Panc1 (cell line): ENCODE data around the gene TFB1M. TPM values are rescaled to one million over a fixed set of nuclear protein-coding genes. Genes with fewer than 3 reads are reported as not detected.

ENCODE experiments used
- ATAC-seq: fragments of 200-7000 bp; cut with Tn5 transposase; 2 replicates; pipeline ENCODE4 v1.9.1; 2020; ENCODE audit warnings: mild to moderate bottlenecking, moderate library complexity
- BruUV-seq: library from RNA; stranded (reverse); fragments of 400-500 nt; replicated peaks from 2 replicates; lab custom pipeline; 2021; lab: Mats Ljungman, UMichigan
- CTCF ChIA-PET: fragments of 300-600 bp; sonication (Branson Sonifier 250); formaldehyde crosslinking; loops from one replicate; lab custom pipeline; 2022; ENCODE audit warnings: antibody characterized with exemption; lab: Charles Lee
- POLR2A ChIA-PET: fragments of 300-600 bp; sonication (Branson Sonifier 250); formaldehyde crosslinking; loops from one replicate; lab custom pipeline; 2022; ENCODE audit warnings: antibody characterized with exemption; lab: Charles Lee
- DNase-seq: peaks from one replicate; pipeline ENCODE4 v3.0.0-alpha.2; 2010; ENCODE audit warnings: low read depth, low spot score
- H3K27ac ChIP-seq: 2 replicates; pipeline ENCODE4 v1.5.1; 2011; ENCODE audit warnings: mild to moderate bottlenecking, low read length, inconsistent platforms
- H3K27me3 ChIP-seq: fragments of 200-500 bp; sonication (Bioruptor generic); 2 replicates; pipeline ENCODE4 v1.6.0; 2014; ENCODE audit warnings: low read length, inconsistent platforms; ENCODE audit not compliant: control insufficient read depth, insufficient read depth
- H3K36me3 ChIP-seq: fragments of 200-500 bp; sonication (Bioruptor generic); 2 replicates; pipeline ENCODE4 v1.5.1; 2014; ENCODE audit warnings: inconsistent platforms, mild to moderate bottlenecking, low read length, moderate library complexity; ENCODE audit not compliant: control insufficient read depth, insufficient read depth
- H3K4me1 ChIP-seq: 2 replicates; pipeline ENCODE4 v1.5.1; 2011; ENCODE audit warnings: inconsistent platforms, mild to moderate bottlenecking, low read length, moderate library complexity; ENCODE audit not compliant: control insufficient read depth, insufficient read depth
- H3K4me3 ChIP-seq, 2 experiments: 2 replicates each; pipeline ENCODE4 v1.5.1; 2011 to 2012; ENCODE audit warnings: low read depth in 2 of 2, low read length in 2 of 2, mild to moderate bottlenecking in 2 of 2, inconsistent platforms in 1 of 2, moderate library complexity in 1 of 2
- H3K9me3 ChIP-seq: fragments of 200-500 bp; sonication (Bioruptor generic); 2 replicates; pipeline ENCODE4 v1.5.1; 2014; ENCODE audit warnings: low read depth, mild to moderate bottlenecking, inconsistent platforms, low read length, moderate library complexity; ENCODE audit not compliant: control insufficient read depth, insufficient read depth
- CTCF ChIP-seq: fragments of 450-650 bp; IDR thresholded peaks from 2 replicates; pipeline ENCODE4 v1.5.1; 2017; ENCODE audit warnings: mild to moderate bottlenecking
- POLR2AphosphoS5 ChIP-seq: IDR thresholded peaks from 2 replicates; pipeline ENCODE4 v1.6.1; 2012; ENCODE audit warnings: mild to moderate bottlenecking, low read depth, low read length, moderate library complexity
- REST ChIP-seq, 2 experiments: IDR thresholded peaks; 2 replicates each; pipeline ENCODE4 v1.6.1; 2011 to 2012; ENCODE audit warnings: low read depth in 2 of 2, control low read depth in 1 of 2, low read length in 1 of 2, mild to moderate bottlenecking in 1 of 2, moderate library complexity in 1 of 2; ENCODE audit not compliant: insufficient read depth in 1 of 2
- SIN3A ChIP-seq: IDR thresholded peaks from 2 replicates; pipeline ENCODE4 v1.6.1; 2012; ENCODE audit warnings: low read depth, mild to moderate bottlenecking, low read length, moderate library complexity, borderline replicate concordance; ENCODE audit not compliant: insufficient read depth
- TCF7L2 ChIP-seq: IDR thresholded peaks from 2 replicates; pipeline ENCODE4 v1.6.1; 2011; ENCODE audit warnings: mild to moderate bottlenecking, low read depth, low read length, inconsistent platforms
- in situ Hi-C: cut with HindIII; loops from 2 replicates; pipeline ENCODE4 v1.10.0; 2016; ENCODE audit warnings: low sequenced_read_pairs, low pct_unique_long_range_greater_than_20kb
- intact Hi-C: fragments of 100-400 bp; cut with micrococcal nuclease; formaldehyde crosslinking; loops from one replicate; pipeline ENCODE4 v1.10.0; 2022; ENCODE audit not compliant: unreplicated experiment
- total RNA-seq: library from RNA; stranded (reverse); gene quantifications from one replicate; pipeline ENCODE4 v1.2.1, GENCODE V29; 2021; ENCODE audit not compliant: unreplicated experiment

The TFB1M gene
- total RNA-seq, 1 experiment from 2014 or later, result 32.0 TPM

- intact Hi-C loops (loop anchor here (10.0 kb wide), 1 partner anchor 396 kb away; no protein-coding TSS in a partner anchor), in situ Hi-C loops (no loop called here)
- Histone ChIP-seq H3K27me3 (no peaks in the 10 kb centered on the region), H3K27ac (no peak overlapping the region), H3K9me3 (no peaks in the 10 kb centered on the region), H3K36me3 (peaks cover 14% of the 10 kb centered on the region), H3K4me1 (no peaks in the 10 kb centered on the region; the same call in 1 of the 2 replicates), H3K4me3 (no peak overlapping the region)
- ATAC-seq (no peak), DNase-seq (no peak)
- BruUV-seq, result no TSS peak
- ChIA-PET CTCF (no interaction called here), POLR2A (no interaction called here)
- TF ChIP-seq REST (IDR thresholded peaks at IDR 0.05; ENCODE audit: insufficient read depth in 1 of 2, low read depth in 2 of 2, low read length in 1 of 2) (no peak), SIN3A (no peak), POLR2AphosphoS5 (no peak), TCF7L2 (no peak), CTCF (no peak)
These were observed 53.6 kb downstream of the TFB1M start for GRCh38 chr6:155260686-155261085.

- intact Hi-C loops, result loop anchor here (10.0 kb wide), 1 partner anchor 395 kb away; no protein-coding TSS in a partner anchor
- no peaks in the 10 kb centered on the region for H3K9me3 ChIP-seq
- ChIA-PET POLR2A (no interaction called here), CTCF (interaction anchor here (0.5 kb wide), 1 partner anchor 1233 kb away, joined by 3 read pairs; no protein-coding TSS in a partner anchor)
- peaks cover 15% of the 10 kb centered on the region for H3K36me3 ChIP-seq
- in situ Hi-C loops, result no loop called here
- H3K4me1 ChIP-seq, result no peaks in the 10 kb centered on the region; the same call in 1 of the 2 replicates
- no peak overlapping the region for H3K27ac ChIP-seq
- DNase-seq (no peak), ATAC-seq (no peak)
- TF ChIP-seq POLR2AphosphoS5, result no peak
- TF ChIP-seq REST (IDR thresholded peaks at IDR 0.05; ENCODE audit: insufficient read depth in 1 of 2, low read depth in 2 of 2, low read length in 1 of 2), result no peak
- no peak for TF ChIP-seq CTCF
- no peak for TF ChIP-seq TCF7L2
- no peak for TF ChIP-seq SIN3A
- BruUV-seq, result no TSS peak
- no peak overlapping the region for H3K4me3 ChIP-seq
- no peaks in the 10 kb centered on the region for H3K27me3 ChIP-seq
These were observed 54.4 kb downstream of the TFB1M start for GRCh38 chr6:155259897-155260296.
